Subcutaneous adipose tissue (tissue), 4 donors: ENCODE results near the gene GRIN3B. TPM values are rescaled to one million over a fixed set of nuclear protein-coding genes. Genes with fewer than 3 reads are reported as not detected.

Experiments used
- total RNA-seq, 4 donors: library from RNA; depleted of rRNA; stranded (reverse); fragments of >200 nt; gene quantifications; one replicate each; pipeline ENCODE4 v1.1.0, GENCODE V29; 2016
- TF ChIP-seq, protein P1 (sequence below): fragments of 450-650 bp; IDR thresholded peaks from one replicate; pipeline ENCODE4 v1.5.1; 2016; ENCODE audit warnings: low read depth, mild to moderate bottlenecking, control low read depth, antibody characterized with exemption, moderate library complexity

GRIN3B gene
- total RNA-seq = not detected

GRCh38 chr19:1000095-1000494 lies at the start of gene GRIN3B:
Gene GRIN3B (plus strand): TSS chr19:1000419. CDS start chr19:1000438, 19 bp downstream.
- TF ChIP-seq, protein P1, sequence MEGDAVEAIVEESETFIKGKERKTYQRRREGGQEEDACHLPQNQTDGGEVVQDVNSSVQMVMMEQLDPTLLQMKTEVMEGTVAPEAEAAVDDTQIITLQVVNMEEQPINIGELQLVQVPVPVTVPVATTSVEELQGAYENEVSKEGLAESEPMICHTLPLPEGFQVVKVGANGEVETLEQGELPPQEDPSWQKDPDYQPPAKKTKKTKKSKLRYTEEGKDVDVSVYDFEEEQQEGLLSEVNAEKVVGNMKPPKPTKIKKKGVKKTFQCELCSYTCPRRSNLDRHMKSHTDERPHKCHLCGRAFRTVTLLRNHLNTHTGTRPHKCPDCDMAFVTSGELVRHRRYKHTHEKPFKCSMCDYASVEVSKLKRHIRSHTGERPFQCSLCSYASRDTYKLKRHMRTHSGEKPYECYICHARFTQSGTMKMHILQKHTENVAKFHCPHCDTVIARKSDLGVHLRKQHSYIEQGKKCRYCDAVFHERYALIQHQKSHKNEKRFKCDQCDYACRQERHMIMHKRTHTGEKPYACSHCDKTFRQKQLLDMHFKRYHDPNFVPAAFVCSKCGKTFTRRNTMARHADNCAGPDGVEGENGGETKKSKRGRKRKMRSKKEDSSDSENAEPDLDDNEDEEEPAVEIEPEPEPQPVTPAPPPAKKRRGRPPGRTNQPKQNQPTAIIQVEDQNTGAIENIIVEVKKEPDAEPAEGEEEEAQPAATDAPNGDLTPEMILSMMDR = no peak

DNA sequence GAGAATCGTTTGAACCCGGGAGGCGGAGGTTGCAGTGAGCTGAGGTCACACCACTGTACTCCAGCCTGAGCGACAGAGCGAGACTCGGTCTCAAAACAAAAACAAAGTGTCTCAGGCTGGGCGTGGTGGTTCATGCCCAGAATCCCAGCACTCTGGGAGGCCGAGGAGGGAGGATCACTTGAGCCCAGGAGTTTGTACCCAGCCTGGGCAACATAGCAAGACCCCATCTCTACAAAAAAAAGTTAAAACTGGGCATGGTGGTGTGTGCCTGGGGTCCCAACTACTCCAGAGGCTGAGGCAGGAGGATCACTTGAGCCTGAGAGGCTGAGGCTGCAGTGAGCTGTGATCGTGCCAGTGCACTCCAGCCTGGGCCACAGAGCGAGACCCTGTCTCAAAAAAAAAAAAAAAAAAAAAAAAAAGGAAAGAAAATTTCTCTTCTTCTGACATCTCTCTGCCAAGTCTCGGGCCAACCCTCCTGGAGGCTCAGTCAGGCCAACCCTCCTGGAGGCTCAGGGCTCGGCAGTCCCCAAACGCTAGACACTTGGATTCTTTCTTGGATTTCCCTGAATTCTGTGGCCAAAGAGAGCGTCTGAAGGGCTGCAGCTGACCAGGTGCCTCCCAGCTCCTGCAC lies 48.1 kb upstream of the GRIN3B start:
- TF ChIP-seq, protein P1 = no peak

- TF ChIP-seq, protein P1 = no peak
Observed at GRCh38 chr19:952680-953444, 47.4 kb upstream of the GRIN3B start.

DNA sequence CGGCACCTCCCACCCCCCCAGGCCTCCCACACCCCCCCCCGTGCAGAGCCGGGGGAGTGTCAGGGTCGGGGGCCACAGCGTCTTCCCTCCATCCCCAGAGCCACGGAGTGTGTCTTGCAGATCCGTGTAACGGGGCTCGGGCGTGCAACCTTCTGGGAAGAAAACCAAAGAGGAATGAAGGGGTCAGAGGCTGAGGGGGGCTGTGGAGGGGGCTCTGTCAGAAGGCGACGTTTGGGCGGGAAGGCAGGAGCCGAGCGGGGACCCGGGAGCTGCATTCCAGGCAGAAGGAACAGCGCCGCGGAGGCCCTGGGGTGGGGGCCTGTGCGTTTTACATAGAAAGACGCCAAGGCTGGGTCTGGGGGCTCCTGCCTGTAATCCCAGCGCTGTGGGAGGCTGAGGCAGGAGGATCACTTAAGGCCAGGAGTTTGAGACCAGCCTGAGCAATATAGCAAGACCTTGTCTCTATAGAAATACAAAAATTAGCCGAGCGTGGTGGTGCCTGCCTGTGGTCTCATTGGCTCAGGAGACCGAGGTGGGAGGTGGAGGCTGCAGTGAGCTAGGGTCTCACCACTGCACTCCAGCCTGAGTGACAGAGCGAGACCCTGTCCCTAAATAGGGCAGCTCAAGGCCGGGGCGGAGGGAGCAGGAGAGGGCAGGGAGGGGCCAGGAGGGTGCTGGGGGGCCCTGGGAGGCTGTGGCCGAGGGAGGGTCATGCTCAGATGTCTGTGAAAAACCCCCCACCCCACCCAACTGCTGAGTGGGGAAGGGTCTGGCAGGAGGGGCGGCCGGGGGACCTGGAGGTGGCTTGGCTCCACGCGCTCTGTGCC lies 46.6 kb upstream of the GRIN3B start:
- TF ChIP-seq, protein P1 = no peak

DNA sequence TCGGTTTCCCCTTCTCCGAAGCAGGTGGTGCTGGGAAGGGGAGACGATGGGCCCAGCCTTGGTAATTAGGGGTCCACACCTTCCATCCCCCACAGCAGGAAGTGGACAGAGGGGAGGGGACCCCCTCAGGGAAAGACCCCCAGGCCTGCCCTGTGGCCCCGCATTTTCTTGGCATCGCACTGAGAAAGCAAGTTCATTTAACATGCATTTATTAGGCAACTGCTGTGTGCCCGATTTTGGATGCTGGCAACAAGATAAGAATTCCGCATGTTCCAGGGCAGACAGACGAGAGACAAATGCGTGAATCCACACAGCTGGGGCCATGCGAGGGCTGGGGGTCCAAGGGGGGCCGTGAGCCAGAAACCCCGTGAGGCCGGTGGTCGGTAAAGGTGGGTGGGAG lies 45.9 kb upstream of the GRIN3B start:
- TF ChIP-seq, protein P1 = no peak

- TF ChIP-seq, protein P1 = no peak
Observed at GRCh38 chr19:954672-955494, 45.3 kb upstream of the GRIN3B start.
